Loucy (cell line): ENCODE measurements around the gene MEOX1.

Experiments used
- CTCF ChIP-seq: fragments of 200-600 bp; sonication (generic); conservative IDR thresholded peaks from 2 replicates; pipeline ENCODE4 v1.5.1; 2014; ENCODE audit warnings: mild to moderate bottlenecking, antibody characterized with exemption, low read length
- EZH2phosphoT487 ChIP-seq: fragments of 200-600 bp; IDR thresholded peaks from 2 replicates; pipeline ENCODE4 v1.6.1; 2018; ENCODE audit warnings: antibody characterized with exemption, mild to moderate bottlenecking, moderate library complexity, borderline replicate concordance

GRCh38 chr17:43689131-43689530 is 27.4 kb upstream of the MEOX1 start:
- TF ChIP-seq CTCF (no peak), EZH2phosphoT487 (no peak)
